K562 (cell line): ENCODE data around the gene CCDC148. TPM values are rescaled to one million over a fixed set of nuclear protein-coding genes. Genes with fewer than 3 reads are reported as not detected.

Source experiments
- ATAC-seq: fragments of 200-7000 bp; cut with Tn5 transposase; 3 replicates; pipeline ENCODE4 v1.9.1; 2020; ENCODE audit warnings: moderate library complexity
- BruUV-seq: library from RNA; stranded (reverse); fragments of 400-500 nt; replicated peaks from 2 replicates; lab custom pipeline; 2021; lab: Mats Ljungman, UMichigan
- CTCF ChIA-PET: fragments of 300-600 bp; formaldehyde crosslinking; extraction: SDS; loops from one replicate; lab custom pipeline; 2021; ENCODE audit warnings: low intra/inter-chr PET ratio; lab: Yijun Ruan, JAX
- POLR2A ChIA-PET: fragments of 300-600, 350-650 bp; sonication (Branson Sonifier 250); formaldehyde crosslinking; extraction: SDS; loops from one replicate; lab custom pipeline; 2021; ENCODE audit warnings: antibody characterized with exemption, inconsistent platforms; lab: Yijun Ruan, JAX
- DNase-seq, 4 experiments: peaks; one replicate each; pipeline versions ENCODE4 v3.0.0 to v3.0.0-alpha.2; 2011 to 2018; ENCODE audit warnings: low spot score in 3 of 4, mixed read lengths in 3 of 4; ENCODE audit errors: extremely low read depth in 1 of 4
- FAIRE-seq: peaks from 2 replicates; lab custom pipeline; 2011; peaks lifted over from hg19 to GRCh38; lab: Jason Lieb, UNC
- H2AFZ ChIP-seq: 2 replicates; pipeline ENCODE4 v1.6.0; 2011; ENCODE audit warnings: low read depth, low read length, control low read depth, inconsistent platforms
- H3K27ac ChIP-seq: fragments of 200-600 bp; 3 replicates; pipeline ENCODE4 v1.8.0; 2011; ENCODE audit warnings: low read depth, mild to moderate bottlenecking, control low read depth, inconsistent platforms, low read length, moderate library complexity, mixed read lengths; ENCODE audit errors: extremely low read depth
- H3K27me3 ChIP-seq, 2 experiments: fragments of 300-600 bp in 1 of 2; 2 replicates in 1 of 2; 3 replicates in 1 of 2; pipeline versions ENCODE4 v1.6.0 to v1.8.0; 2011; ENCODE audit warnings: inconsistent platforms in 2 of 2, low read length in 2 of 2, mild to moderate bottlenecking in 1 of 2, mixed read lengths in 1 of 2, moderate library complexity in 1 of 2; ENCODE audit not compliant: control insufficient read depth in 2 of 2, insufficient read depth in 2 of 2
- H3K36me3 ChIP-seq: fragments of 300-600 bp; 3 replicates; pipeline ENCODE4 v1.8.0; 2011; ENCODE audit warnings: mild to moderate bottlenecking, low read length, inconsistent platforms; ENCODE audit not compliant: control insufficient read depth, insufficient read depth
- H3K4me1 ChIP-seq, 2 experiments: fragments of 200-600 bp in 1 of 2; replicated peaks in 1 of 2; 2 replicates in 1 of 2; 3 replicates in 1 of 2; pipeline versions ENCODE4 v1.5.1 to v1.8.0; 2011; ENCODE audit warnings: inconsistent platforms in 2 of 2, low read length in 2 of 2, mild to moderate bottlenecking in 1 of 2, mixed read lengths in 1 of 2, moderate library complexity in 1 of 2; ENCODE audit not compliant: control insufficient read depth in 2 of 2, insufficient read depth in 2 of 2
- H3K4me2 ChIP-seq: 2 replicates; pipeline ENCODE4 v1.6.1; 2011; ENCODE audit warnings: low read length, control low read depth, inconsistent platforms, mixed read lengths; ENCODE audit not compliant: insufficient read depth
- H3K4me3 ChIP-seq: fragments of 200-600 bp; sonication (generic), shearing (Covaris generic); 2 replicates; pipeline ENCODE4 v1.5.1; 2016; ENCODE audit warnings: control low read depth, inconsistent platforms
- H3K79me2 ChIP-seq: fragments of 200-600 bp; 3 replicates; pipeline ENCODE4 v1.8.0; 2011; ENCODE audit warnings: low read length, inconsistent platforms; ENCODE audit not compliant: control insufficient read depth, insufficient read depth
- H3K9ac ChIP-seq, 2 experiments: 2 replicates each; pipeline versions ENCODE4 v1.6.0 to v1.6.1; 2011; ENCODE audit warnings: low read depth in 2 of 2, low read length in 2 of 2, control low read depth in 1 of 2, inconsistent platforms in 1 of 2, mild to moderate bottlenecking in 1 of 2, mixed read lengths in 1 of 2; ENCODE audit not compliant: insufficient read depth in 1 of 2
- H3K9me1 ChIP-seq: one replicate; pipeline ENCODE4 v1.6.0; 2011; ENCODE audit warnings: inconsistent platforms, mild to moderate bottlenecking, low read length, moderate library complexity; ENCODE audit not compliant: control insufficient read depth, insufficient read depth
- H3K9me3 ChIP-seq: replicated peaks from 2 replicates; pipeline ENCODE4 v1.5.1; 2011; ENCODE audit warnings: low read depth, low read length, inconsistent platforms; ENCODE audit not compliant: control insufficient read depth, insufficient read depth
- H4K20me1 ChIP-seq: replicated peaks from 2 replicates; pipeline ENCODE4 v1.6.1; 2011; ENCODE audit warnings: low read length, inconsistent platforms, mixed read lengths; ENCODE audit not compliant: control insufficient read depth, insufficient read depth
- SPI1 ChIP-seq: IDR thresholded peaks from 2 replicates; pipeline ENCODE4 v1.6.1; 2011; ENCODE audit warnings: low read depth, low read length, control low read depth, borderline replicate concordance
- ZNF408 ChIP-seq: fragments of 250-450 bp; sonication (Bioruptor Pico); IDR thresholded peaks from 2 replicates; pipeline ENCODE4 v1.4.0; 2020; ENCODE audit warnings: low read depth, mild to moderate bottlenecking, moderate library complexity
- WGBS: fragments of 100-300 bp; shearing (Covaris generic); methylation state at CpG from one replicate; pipeline ENCODE4 v1.1.6; 2016; ENCODE audit warnings: low coverage, mixed read lengths; ENCODE audit not compliant: insufficient coverage; ENCODE audit errors: missing lambda C conversion rate; 5-methylcytosine and 5-hydroxymethylcytosine counted together
- in situ Hi-C: fragments of 300-500 bp; cut with MboI; formaldehyde crosslinking; loops from 4 replicates; pipeline ENCODE4 v1.15.0; 2018; ENCODE audit warnings: inconsistent platforms, mixed read lengths
- intact Hi-C: fragments of 100-400 bp; cut with micrococcal nuclease; formaldehyde crosslinking; loops from 2 replicates; pipeline ENCODE4 v1.14.2; 2022
- polyA plus RNA-seq, 8 experiments: library from polyadenylated mRNA; depleted of rRNA in 4 of 8; stranded (reverse) in 5 of 8; unstranded in 3 of 8; fragments of >200 nt; fragmentation: Nextera tagmentation in 2 of 8; fragmentation: Illumina TruSeq in 1 of 8; extraction: Ambion mirVana in 2 of 8; extraction: Trizol in 1 of 8; gene quantifications; 2 replicates each; pipeline versions ENCODE4 v1.2.1 to v1.2.3, GENCODE V29; 2011 to 2014; ENCODE audit warnings: inconsistent platforms in 1 of 8, missing spikeins in 1 of 8
- total RNA-seq, 7 experiments: library from RNA; depleted of rRNA in 6 of 7; stranded (reverse); fragments of >200 nt in 6 of 7; fragmentation: Illumina TruSeq in 2 of 7; extraction: Trizol in 2 of 7; gene quantifications; 2 replicates each; pipeline versions ENCODE4 v1.2.1 to v1.2.3, GENCODE V29; 2011 to 2021; ENCODE audit warnings: low replicate concordance in 1 of 7
- TF ChIP-seq, protein P1 (sequence below), 2 experiments: fragments of 450-650 bp in 1 of 2; sonication (generic) in 1 of 2; formaldehyde crosslinking in 1 of 2; IDR thresholded peaks in 1 of 2; conservative IDR thresholded peaks in 1 of 2; 2 replicates each; pipeline versions ENCODE4 v1.6.1 to v1.8.1; 2016 to 2023; ENCODE audit warnings: mild to moderate bottlenecking in 2 of 2, moderate library complexity in 2 of 2, inconsistent platforms in 1 of 2, missing genetic modification reagents in 1 of 2
- TF ChIP-seq, protein P2 (sequence below): fragments of 450-650 bp; IDR thresholded peaks from 2 replicates; pipeline ENCODE4 v1.6.1; 2016; ENCODE audit warnings: mild to moderate bottlenecking

Gene CCDC148
- total and polyA plus RNA-seq, 9 of the 15 experiments (the other 6 are each of a cell fraction or from before 2014, with no cell fraction given) = 0.10 to 1.4 (median 0.65) TPM

DNA sequence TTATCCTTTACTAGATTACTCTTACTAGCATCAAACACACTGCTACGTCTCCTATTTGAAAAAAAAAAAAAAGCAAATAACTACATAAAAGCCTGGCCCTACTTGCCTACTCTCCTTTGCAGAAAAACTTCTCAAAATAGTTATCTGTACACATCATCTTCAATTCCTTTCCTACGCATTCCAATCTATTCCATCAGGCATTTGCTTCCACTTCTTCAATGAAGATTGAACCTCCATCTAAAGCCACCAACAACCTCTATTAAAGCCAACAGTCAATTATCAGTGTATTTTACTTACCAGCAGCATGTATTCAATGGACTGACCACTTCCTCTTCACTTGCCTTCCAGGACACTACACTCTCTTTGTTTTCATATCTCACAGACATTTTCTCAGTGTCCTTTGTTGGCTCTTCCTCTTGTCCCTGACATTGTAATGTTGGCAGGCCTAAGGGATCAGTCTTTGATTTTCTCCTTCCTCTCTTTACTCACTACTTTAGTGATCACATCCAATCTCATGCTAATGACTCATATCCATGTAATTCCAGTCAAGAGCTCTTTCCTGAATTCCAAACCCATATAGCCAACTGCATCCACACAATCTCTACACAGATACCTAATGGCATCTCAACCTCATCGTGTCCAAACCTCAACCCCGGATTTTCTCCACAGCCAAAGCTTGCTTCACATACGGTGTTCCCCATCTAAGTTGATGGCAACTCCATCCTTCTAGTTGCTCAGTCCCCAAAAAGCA lies 131.3 kb downstream of the CCDC148 start:
- Histone ChIP-seq H3K4me2 (no peak overlapping the region), H4K20me1 (no peaks in the 10 kb centered on the region), H3K36me3 (no peaks in the 10 kb centered on the region), H3K9ac (no peak overlapping the region), H3K4me3 (no peak overlapping the region), H3K27me3 (no peaks in the 10 kb centered on the region), H3K27ac (peak overlapping the region; percentile 59; the same call in 1 of the 3 replicates)
- 18% methylated on average over 5 of the region's 5 CpGs for WGBS
- in situ Hi-C loops = no loop called here
- POLR2A ChIA-PET = no interaction called here
- CTCF ChIA-PET = no interaction called here
- TF ChIP-seq, protein P1, sequence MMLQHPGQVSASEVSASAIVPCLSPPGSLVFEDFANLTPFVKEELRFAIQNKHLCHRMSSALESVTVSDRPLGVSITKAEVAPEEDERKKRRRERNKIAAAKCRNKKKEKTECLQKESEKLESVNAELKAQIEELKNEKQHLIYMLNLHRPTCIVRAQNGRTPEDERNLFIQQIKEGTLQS (IDR thresholded peaks at IDR 0.05) = peak; percentile 29; the same call in 1 of the 2 replicates
- TF ChIP-seq, protein P1 (CRISPR knock-in tag; conservative IDR thresholded peaks at IDR 0.05) = no peak
- TF ChIP-seq ZNF408 (no peak), SPI1 (peak; percentile 85; the same call in 1 of the 2 replicates)
- TF ChIP-seq, protein P2, sequence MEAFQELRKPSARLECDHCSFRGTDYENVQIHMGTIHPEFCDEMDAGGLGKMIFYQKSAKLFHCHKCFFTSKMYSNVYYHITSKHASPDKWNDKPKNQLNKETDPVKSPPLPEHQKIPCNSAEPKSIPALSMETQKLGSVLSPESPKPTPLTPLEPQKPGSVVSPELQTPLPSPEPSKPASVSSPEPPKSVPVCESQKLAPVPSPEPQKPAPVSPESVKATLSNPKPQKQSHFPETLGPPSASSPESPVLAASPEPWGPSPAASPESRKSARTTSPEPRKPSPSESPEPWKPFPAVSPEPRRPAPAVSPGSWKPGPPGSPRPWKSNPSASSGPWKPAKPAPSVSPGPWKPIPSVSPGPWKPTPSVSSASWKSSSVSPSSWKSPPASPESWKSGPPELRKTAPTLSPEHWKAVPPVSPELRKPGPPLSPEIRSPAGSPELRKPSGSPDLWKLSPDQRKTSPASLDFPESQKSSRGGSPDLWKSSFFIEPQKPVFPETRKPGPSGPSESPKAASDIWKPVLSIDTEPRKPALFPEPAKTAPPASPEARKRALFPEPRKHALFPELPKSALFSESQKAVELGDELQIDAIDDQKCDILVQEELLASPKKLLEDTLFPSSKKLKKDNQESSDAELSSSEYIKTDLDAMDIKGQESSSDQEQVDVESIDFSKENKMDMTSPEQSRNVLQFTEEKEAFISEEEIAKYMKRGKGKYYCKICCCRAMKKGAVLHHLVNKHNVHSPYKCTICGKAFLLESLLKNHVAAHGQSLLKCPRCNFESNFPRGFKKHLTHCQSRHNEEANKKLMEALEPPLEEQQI = 0 out of 2 replicates have a peak, but pooled peaks have one; percentile 22
- TF ChIP-seq, all 486 proteins: peak for 3
- Histone ChIP-seq H3K9me3 (0 out of 2 replicates have a peak, but pooled peaks cover 5% of the 10 kb centered on the region), H3K79me2 (no peaks in the 10 kb centered on the region), H2AFZ (no peak overlapping the region), H3K9me1 (no peaks in the 10 kb centered on the region), H3K4me1 (peaks cover 3 to 31% of the 10 kb centered on the region in 2 experiments; a peak in 4 of 5 replicates)
- FAIRE-seq (no peak), DNase-seq (no peak), ATAC-seq (peak; percentile 41)
- intact Hi-C loops = no loop called here
- BruUV-seq = no TSS peak
